ENCODE results near the gene GLI3. TPM values are rescaled to one million over a fixed set of nuclear protein-coding genes. Genes with fewer than 3 reads are reported as not detected.

Gene GLI3
- total RNA-seq, 1 donor from 2014 or later, result 2.2 TPM

DNA sequence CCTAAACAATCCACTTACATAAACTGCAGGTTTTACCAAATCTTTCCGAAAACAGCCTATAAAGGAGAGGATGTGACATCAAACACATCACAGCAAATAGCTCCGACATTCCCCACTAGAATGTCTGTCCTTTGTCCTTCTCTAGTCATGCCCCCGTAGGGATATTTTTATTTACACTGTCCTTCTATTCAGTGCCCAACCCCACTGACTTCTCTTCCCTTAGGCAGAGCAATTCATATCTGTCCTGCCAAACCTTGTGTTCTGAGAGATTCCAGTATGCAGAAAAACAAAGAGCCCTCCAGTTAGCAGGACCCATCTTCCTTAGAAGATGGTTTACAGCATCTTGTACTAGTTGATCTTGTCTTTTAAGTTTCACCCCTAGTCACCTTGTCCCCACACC is 5.4 kb upstream of the GLI3 start:
- Histone ChIP-seq H3K4me1 (peaks cover 0 to 5% of the 10 kb centered on the region in 2 donors), H3K9me3 (no peaks in the 10 kb centered on the region), H3K27ac (no peak overlapping the region), H3K36me3 (no peaks in the 10 kb centered on the region), H3K4me3 (no peak overlapping the region), H3K27me3 (no peaks in the 10 kb centered on the region)
- TF ChIP-seq, protein P1, sequence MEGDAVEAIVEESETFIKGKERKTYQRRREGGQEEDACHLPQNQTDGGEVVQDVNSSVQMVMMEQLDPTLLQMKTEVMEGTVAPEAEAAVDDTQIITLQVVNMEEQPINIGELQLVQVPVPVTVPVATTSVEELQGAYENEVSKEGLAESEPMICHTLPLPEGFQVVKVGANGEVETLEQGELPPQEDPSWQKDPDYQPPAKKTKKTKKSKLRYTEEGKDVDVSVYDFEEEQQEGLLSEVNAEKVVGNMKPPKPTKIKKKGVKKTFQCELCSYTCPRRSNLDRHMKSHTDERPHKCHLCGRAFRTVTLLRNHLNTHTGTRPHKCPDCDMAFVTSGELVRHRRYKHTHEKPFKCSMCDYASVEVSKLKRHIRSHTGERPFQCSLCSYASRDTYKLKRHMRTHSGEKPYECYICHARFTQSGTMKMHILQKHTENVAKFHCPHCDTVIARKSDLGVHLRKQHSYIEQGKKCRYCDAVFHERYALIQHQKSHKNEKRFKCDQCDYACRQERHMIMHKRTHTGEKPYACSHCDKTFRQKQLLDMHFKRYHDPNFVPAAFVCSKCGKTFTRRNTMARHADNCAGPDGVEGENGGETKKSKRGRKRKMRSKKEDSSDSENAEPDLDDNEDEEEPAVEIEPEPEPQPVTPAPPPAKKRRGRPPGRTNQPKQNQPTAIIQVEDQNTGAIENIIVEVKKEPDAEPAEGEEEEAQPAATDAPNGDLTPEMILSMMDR (IDR thresholded peaks at IDR 0.05), result no peak
- DNase-seq (ENCODE audit: low spot score in 2 of 2), result no peak
- intact Hi-C loops (cut with DNase I), result no loop called here

DNA sequence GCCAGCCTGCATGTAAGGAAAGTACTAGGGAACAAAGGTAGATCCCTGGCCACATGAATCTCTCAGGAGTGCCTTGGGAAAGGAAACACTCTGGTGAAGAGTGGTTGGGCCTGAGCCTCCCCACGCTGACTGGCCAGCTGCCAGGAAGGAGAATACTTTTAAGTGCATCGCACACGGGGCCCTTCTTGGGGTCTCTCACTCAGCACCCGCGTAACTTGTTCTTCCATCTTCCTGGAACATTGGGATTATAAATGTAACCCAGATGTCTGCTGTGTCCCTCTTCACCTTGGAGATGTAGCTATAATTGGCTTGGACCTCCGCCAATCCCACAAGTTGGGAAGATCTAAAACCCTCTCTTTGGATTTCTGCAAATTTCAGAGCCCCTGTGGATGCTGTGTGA is 4.4 kb upstream of the GLI3 start:
- TF ChIP-seq, protein P1 (IDR thresholded peaks at IDR 0.05), result no peak
- peaks cover 0 to 5% of the 10 kb centered on the region in 2 donors for H3K4me1 ChIP-seq
- DNase-seq (ENCODE audit: low spot score in 2 of 2), result no peak
- intact Hi-C loops (cut with DNase I), result no loop called here
- H3K4me3 ChIP-seq, result no peak overlapping the region
- H3K27ac ChIP-seq, result no peak overlapping the region
- H3K27me3 ChIP-seq, result no peaks in the 10 kb centered on the region
- H3K9me3 ChIP-seq, result no peaks in the 10 kb centered on the region
- no peaks in the 10 kb centered on the region for H3K36me3 ChIP-seq

DNA sequence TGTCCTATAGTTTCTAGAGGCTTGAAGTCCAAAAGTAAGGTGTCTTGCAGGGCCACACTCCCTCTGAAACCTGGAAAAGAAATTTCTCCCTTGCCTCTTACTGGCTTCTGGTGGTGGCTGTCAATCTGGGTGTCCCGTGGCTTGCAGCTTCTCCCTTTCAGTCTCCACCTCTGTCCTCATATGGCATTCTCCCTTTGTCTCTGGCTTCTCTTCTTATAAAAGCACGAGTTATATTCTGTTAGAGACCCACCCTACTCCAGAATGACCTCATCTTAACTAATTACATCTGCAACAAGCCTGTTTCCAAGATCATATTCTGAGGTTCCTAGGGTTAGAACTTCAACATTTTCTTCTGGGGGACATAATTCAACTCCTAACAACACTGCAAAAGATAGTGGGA is 3.4 kb upstream of the GLI3 start:
- Histone ChIP-seq H3K4me1 (peaks cover 0 to 8% of the 10 kb centered on the region in 2 donors), H3K27me3 (no peaks in the 10 kb centered on the region), H3K36me3 (no peaks in the 10 kb centered on the region), H3K27ac (no peak overlapping the region), H3K9me3 (no peaks in the 10 kb centered on the region), H3K4me3 (no peak overlapping the region)
- intact Hi-C loops (cut with DNase I), result no loop called here
- TF ChIP-seq, protein P1 (IDR thresholded peaks at IDR 0.05), result no peak
- DNase-seq (ENCODE audit: low spot score in 2 of 2), result no peak

DNA sequence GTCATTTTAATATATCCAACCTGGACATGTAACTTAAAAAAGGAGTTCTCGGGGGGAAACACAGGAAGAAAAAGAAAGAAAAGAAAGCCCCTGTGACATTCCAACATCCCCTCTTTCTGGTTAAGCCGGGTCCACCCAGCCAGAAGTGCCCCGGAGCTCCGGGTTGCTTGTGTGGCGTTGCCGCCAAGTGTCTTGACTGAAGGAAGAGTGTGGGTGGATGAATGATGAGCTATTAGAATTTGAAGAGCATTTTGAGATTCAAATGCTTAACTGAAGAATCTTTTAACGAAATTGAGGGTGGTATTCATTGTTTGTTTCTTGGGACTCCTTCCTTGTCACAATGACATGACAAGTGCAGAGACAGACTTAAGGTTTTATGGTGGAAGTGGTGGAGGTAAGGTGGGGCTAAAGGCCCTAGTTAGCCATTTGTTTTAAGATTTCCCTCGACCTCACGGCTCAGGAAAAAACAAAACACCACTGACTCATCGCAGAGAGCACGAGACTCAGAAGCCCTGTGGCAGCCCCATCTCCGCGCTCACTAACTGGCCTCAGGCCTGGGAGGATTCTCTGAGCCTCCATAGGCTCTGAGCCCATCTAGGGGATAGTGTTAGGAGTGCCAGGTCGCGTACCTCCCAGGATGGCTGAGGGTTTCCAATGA is 1.8 kb upstream of the GLI3 start:
- no peak overlapping the region for H3K4me3 ChIP-seq
- H3K27me3 ChIP-seq, result no peaks in the 10 kb centered on the region
- peak in 1 of 2 donors; percentile 67 for DNase-seq (ENCODE audit: low spot score in 2 of 2)
- peak overlapping the region; percentile 90 to 98 for H3K27ac ChIP-seq
- intact Hi-C loops (cut with DNase I), result loop anchor here (5.0 to 10.0 kb wide), 5 partner anchors 262 to 1636 kb away; partner anchors contain the start of gene C7orf25
- H3K9me3 ChIP-seq, result no peaks in the 10 kb centered on the region
- TF ChIP-seq, protein P1 (IDR thresholded peaks at IDR 0.05), result no peak
- peaks cover 0 to 4% of the 10 kb centered on the region in 2 donors for H3K4me1 ChIP-seq
- H3K36me3 ChIP-seq, result no peaks in the 10 kb centered on the region

DNA sequence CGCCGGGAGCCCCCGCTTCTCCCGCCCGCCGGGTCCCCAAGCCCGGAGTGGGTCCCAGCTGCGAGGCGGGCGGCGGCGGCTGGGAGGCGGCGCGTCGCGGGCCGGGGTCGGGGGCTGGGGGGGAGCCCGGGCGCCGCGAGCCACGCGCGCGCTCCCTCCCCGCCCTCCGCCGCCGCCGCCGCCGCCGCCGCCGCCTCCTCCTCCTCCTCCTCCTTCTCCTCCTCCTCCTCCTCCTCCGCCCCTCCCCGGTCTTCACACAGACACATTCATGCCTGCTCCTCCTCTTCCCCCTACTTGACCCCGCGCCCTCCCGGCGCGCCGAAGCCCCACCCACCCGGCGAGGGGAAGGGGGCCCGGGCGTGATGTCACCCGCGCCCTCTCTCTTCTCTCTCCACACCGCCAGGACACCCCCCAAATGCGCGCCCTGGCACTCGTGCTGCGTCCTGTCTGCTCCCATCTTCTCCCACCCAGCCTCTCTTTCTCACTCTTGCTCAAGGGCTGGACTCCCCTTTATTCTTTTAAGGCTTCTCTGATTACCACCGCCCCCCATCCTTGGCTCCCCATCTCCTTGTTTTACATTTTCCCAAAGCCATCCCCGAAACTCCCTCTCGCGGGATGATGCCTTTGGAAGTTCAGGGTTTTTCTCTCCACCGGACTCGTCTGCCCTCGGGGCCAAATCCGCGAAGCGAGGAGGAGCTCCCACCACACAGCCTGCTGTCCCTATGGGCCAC is 967 bp upstream of the GLI3 start:
- Histone ChIP-seq H3K4me1 (peaks cover 0 to 4% of the 10 kb centered on the region in 2 donors), H3K27ac (peak overlapping the region; percentile 90 to 98), H3K36me3 (no peaks in the 10 kb centered on the region), H3K4me3 (peak overlapping the region; percentile 77 to 85), H3K9me3 (no peaks in the 10 kb centered on the region), H3K27me3 (no peaks in the 10 kb centered on the region)
- TF ChIP-seq, protein P1 (IDR thresholded peaks at IDR 0.05), result no peak
- DNase-seq (ENCODE audit: low spot score in 2 of 2), result peak in 1 of 2 donors; percentile 84
- intact Hi-C loops (cut with DNase I), result loop anchor here (1.0 to 10.0 kb wide), 6 partner anchors 25 to 1637 kb away; partner anchors contain the start of gene C7orf25
